Measurements from ENCODE around the gene MADD.
"Not testable (repeated sequence)": the region's sequence is repeated elsewhere in the genome, so short reads cannot be mapped to it uniquely, and the experiment has no call there.

MADD gene

GRCh38 chr11:47324520-47324919 is 54.6 kb downstream of the MADD start:
- DNase-seq (ENCODE audit: low spot score) = no peak

- DNase-seq (ENCODE audit: low spot score) = no peak
Observed at GRCh38 chr11:47325271-47326041, 55.5 kb downstream of the MADD start.

GRCh38 chr11:47326198-47326597 is 56.3 kb downstream of the MADD start:
- DNase-seq (ENCODE audit: low spot score) = no peak

GRCh38 chr11:47327025-47327424 is 57.1 kb downstream of the MADD start:
- no peak for DNase-seq (ENCODE audit: low spot score)

GRCh38 chr11:47327949-47328348 is 58.0 kb downstream of the MADD start:
- no peak for DNase-seq (ENCODE audit: low spot score)

- no peak for DNase-seq (ENCODE audit: low spot score)
Observed at GRCh38 chr11:47328449-47329390, 58.8 kb downstream of the MADD start.

- DNase-seq (ENCODE audit: low spot score) = no peak
Observed at GRCh38 chr11:47329431-47329986, 59.6 kb downstream of the MADD start.

GRCh38 chr11:47329987-47330931 is 60.3 kb downstream of the MADD start:
- peak; percentile 51 for DNase-seq (ENCODE audit: low spot score)

GRCh38 chr11:47331454-47332302 is 61.7 kb downstream of the MADD start:
- DNase-seq (ENCODE audit: low spot score) = no peak

- no peak for DNase-seq (ENCODE audit: low spot score)
Observed at GRCh38 chr11:47332303-47332711, 62.4 kb downstream of the MADD start.

GRCh38 chr11:47332791-47333525 is 63.0 kb downstream of the MADD start:
- no peak for DNase-seq (ENCODE audit: low spot score)

- no peak for DNase-seq (ENCODE audit: low spot score)
Observed at GRCh38 chr11:47333526-47333845, 63.6 kb downstream of the MADD start.

GRCh38 chr11:47333886-47334443 is 64.0 kb downstream of the MADD start:
- no peak for DNase-seq (ENCODE audit: low spot score)

GRCh38 chr11:47334699-47335411 is 64.9 kb downstream of the MADD start:
- not testable (repeated sequence) for DNase-seq (ENCODE audit: low spot score)

GRCh38 chr11:47335733-47336132 is 65.8 kb downstream of the MADD start:
- no peak for DNase-seq (ENCODE audit: low spot score)

GRCh38 chr11:47336595-47336994 is 66.7 kb downstream of the MADD start:
- DNase-seq (ENCODE audit: low spot score) = no peak

- DNase-seq (ENCODE audit: low spot score) = no peak
Observed at GRCh38 chr11:47337229-47337924, 67.4 kb downstream of the MADD start.

Data from kidney tubule cell (primary cell).